ENCODE measurements around the gene RBM45.

DNA sequence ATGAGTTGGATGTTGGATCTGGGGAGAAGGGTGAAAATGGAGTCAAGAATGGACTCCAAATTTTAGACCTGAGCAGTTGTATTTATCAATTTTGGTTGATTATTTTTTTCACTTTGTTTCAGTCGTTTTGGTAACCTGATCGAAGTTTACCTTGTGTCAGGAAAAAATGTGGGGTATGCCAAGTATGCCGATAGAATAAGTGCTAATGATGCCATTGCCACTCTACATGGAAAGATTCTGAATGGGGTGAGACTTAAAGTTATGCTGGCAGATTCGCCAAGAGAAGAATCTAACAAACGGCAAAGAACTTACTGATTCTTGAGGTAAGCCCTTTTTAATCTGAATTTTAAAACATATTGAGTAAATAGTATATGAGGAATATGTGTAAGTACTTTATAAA, 13.6 kb downstream of the RBM45 start:
- TF ChIP-seq, protein P1, sequence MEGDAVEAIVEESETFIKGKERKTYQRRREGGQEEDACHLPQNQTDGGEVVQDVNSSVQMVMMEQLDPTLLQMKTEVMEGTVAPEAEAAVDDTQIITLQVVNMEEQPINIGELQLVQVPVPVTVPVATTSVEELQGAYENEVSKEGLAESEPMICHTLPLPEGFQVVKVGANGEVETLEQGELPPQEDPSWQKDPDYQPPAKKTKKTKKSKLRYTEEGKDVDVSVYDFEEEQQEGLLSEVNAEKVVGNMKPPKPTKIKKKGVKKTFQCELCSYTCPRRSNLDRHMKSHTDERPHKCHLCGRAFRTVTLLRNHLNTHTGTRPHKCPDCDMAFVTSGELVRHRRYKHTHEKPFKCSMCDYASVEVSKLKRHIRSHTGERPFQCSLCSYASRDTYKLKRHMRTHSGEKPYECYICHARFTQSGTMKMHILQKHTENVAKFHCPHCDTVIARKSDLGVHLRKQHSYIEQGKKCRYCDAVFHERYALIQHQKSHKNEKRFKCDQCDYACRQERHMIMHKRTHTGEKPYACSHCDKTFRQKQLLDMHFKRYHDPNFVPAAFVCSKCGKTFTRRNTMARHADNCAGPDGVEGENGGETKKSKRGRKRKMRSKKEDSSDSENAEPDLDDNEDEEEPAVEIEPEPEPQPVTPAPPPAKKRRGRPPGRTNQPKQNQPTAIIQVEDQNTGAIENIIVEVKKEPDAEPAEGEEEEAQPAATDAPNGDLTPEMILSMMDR (IDR thresholded peaks at IDR 0.05): no peak
- TF ChIP-seq POLR2A (IDR thresholded peaks at IDR 0.05): no peak

Data from heart left ventricle (tissue), 13 donors.